Progenitor cell of endocrine pancreas (in vitro differentiated cells): ENCODE measurements around the gene VNN1. TPM values are rescaled to one million over a fixed set of nuclear protein-coding genes. Genes with fewer than 3 reads are reported as not detected.

Experiments used
- DNase-seq: peaks from one replicate; pipeline ENCODE4 v3.0.0; 2021; ENCODE audit warnings: low spot score; ENCODE audit not compliant: unreplicated experiment
- H3K27ac Mint-ChIP-seq: 2 replicates; pipeline ENCODE4 v1.8.0; 2021; ENCODE audit warnings: mild to moderate bottlenecking, moderate library complexity, mixed read lengths
- H3K27me3 Mint-ChIP-seq: 2 replicates; pipeline ENCODE4 v1.8.0; 2021; ENCODE audit warnings: mixed read lengths
- H3K36me3 Mint-ChIP-seq: 2 replicates; pipeline ENCODE4 v1.8.0; 2022; ENCODE audit warnings: mixed read lengths; ENCODE audit not compliant: insufficient read depth
- H3K4me1 Mint-ChIP-seq: 2 replicates; pipeline ENCODE4 v1.8.0; 2021; ENCODE audit warnings: low read depth, mixed read lengths
- H3K4me3 Mint-ChIP-seq: 2 replicates; pipeline ENCODE4 v1.8.0; 2021; ENCODE audit warnings: low read depth, mild to moderate bottlenecking, moderate library complexity, mixed read lengths
- H3K9me3 Mint-ChIP-seq: 2 replicates; pipeline ENCODE4 v1.8.0; 2021; ENCODE audit warnings: low read depth, mixed read lengths
- long read RNA-seq: library from polyadenylated mRNA; unstranded; transcript quantifications from one replicate; pipeline ENCODE4 v2.0.0, GENCODE V29; 2020
- total RNA-seq: library from RNA; stranded (reverse); gene quantifications from 2 replicates; pipeline ENCODE4 v1.2.1, GENCODE V29; 2021
- TF ChIP-seq, protein P1 (sequence below): fragments of 200-600 bp; sonication (generic); IDR thresholded peaks from one replicate; pipeline ENCODE4 v1.5.0; 2021; ENCODE audit warnings: antibody characterized with exemption, mild to moderate bottlenecking; ENCODE audit not compliant: unreplicated experiment

Gene VNN1, protein sequence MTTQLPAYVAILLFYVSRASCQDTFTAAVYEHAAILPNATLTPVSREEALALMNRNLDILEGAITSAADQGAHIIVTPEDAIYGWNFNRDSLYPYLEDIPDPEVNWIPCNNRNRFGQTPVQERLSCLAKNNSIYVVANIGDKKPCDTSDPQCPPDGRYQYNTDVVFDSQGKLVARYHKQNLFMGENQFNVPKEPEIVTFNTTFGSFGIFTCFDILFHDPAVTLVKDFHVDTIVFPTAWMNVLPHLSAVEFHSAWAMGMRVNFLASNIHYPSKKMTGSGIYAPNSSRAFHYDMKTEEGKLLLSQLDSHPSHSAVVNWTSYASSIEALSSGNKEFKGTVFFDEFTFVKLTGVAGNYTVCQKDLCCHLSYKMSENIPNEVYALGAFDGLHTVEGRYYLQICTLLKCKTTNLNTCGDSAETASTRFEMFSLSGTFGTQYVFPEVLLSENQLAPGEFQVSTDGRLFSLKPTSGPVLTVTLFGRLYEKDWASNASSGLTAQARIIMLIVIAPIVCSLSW
- total RNA-seq, result not detected in 2 replicates
- long read RNA-seq, result 0 reads

DNA sequence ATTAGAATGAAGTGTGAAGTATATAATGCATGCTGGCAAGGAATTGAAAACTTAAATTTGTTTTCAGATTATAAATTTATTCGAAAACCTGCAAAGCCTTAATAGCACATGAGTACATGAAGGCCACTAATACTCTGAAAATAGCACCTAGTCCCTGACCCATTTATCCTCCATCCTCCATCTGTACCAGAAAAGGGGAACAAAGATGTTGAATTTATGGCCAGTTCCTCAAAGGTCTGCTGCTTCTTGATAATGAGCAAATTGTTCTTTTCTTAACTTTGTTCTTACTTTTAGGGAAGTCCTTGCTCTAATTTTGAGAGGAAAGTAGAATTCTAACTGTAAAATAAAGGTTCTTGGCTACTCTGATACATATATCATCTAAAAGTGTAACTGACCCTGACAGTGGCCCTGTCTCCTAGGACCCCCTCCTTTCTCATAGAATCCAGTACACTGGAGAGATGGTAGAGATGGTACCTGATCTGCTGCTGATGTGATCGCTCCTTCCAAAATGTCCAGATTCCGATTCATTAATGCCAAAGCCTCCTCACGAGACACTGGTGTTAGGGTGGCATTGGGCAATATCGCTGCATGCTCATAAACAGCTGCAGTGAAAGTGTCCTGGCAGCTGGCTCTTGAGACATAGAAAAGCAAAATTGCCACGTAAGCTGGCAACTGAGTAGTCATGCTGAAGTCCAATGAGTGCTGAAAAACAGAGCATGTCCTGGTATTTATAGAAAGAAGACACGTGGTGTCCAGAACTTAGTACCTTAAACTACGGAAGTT is at the start of gene VNN1:
VNN1 (minus strand) TSS at position 704 of the 783 bp plus-strand sequence; CDS start at position 684, 20 bp downstream.
- TF ChIP-seq, protein P1, sequence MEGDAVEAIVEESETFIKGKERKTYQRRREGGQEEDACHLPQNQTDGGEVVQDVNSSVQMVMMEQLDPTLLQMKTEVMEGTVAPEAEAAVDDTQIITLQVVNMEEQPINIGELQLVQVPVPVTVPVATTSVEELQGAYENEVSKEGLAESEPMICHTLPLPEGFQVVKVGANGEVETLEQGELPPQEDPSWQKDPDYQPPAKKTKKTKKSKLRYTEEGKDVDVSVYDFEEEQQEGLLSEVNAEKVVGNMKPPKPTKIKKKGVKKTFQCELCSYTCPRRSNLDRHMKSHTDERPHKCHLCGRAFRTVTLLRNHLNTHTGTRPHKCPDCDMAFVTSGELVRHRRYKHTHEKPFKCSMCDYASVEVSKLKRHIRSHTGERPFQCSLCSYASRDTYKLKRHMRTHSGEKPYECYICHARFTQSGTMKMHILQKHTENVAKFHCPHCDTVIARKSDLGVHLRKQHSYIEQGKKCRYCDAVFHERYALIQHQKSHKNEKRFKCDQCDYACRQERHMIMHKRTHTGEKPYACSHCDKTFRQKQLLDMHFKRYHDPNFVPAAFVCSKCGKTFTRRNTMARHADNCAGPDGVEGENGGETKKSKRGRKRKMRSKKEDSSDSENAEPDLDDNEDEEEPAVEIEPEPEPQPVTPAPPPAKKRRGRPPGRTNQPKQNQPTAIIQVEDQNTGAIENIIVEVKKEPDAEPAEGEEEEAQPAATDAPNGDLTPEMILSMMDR, result no peak
- Mint-ChIP-seq H3K4me1 (peaks cover 2% of the 10 kb centered on the region), H3K4me3 (no peak within 1 kb of the TSS), H3K9me3 (no peaks in the 10 kb centered on the region), H3K27ac (no peak within 1 kb of the TSS), H3K36me3 (no peaks in the 10 kb centered on the region), H3K27me3 (peaks cover 3% of the 10 kb centered on the region)
- no peak for DNase-seq

DNA sequence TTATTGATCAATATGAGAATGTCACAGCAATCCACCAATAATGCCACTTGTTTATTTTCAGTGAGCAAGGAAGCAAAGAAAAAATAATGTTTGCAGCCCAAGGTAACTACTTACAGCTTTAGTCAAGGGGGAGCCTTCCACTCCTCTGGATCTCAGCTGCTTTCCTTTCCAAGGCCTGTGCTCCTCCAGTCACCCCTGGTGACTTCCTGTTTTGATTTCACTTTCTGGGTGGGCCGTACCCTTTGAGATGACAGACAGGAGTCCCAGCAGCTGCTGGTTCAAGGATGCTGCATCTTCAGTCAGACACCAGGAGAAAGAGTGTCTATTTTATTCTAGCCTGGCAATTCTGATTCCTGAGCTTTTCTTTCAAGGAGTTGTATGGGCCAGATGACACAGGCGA is 49.4 kb upstream of the VNN1 start:
- no peaks in the 10 kb centered on the region for H3K4me1 Mint-ChIP-seq
- H3K9me3 Mint-ChIP-seq, result no peaks in the 10 kb centered on the region
- no peaks in the 10 kb centered on the region for H3K36me3 Mint-ChIP-seq
- no peaks in the 10 kb centered on the region for H3K27me3 Mint-ChIP-seq
- DNase-seq, result no peak
- TF ChIP-seq, protein P1, result no peak
- H3K4me3 Mint-ChIP-seq, result no peak overlapping the region
- no peak overlapping the region for H3K27ac Mint-ChIP-seq

DNA sequence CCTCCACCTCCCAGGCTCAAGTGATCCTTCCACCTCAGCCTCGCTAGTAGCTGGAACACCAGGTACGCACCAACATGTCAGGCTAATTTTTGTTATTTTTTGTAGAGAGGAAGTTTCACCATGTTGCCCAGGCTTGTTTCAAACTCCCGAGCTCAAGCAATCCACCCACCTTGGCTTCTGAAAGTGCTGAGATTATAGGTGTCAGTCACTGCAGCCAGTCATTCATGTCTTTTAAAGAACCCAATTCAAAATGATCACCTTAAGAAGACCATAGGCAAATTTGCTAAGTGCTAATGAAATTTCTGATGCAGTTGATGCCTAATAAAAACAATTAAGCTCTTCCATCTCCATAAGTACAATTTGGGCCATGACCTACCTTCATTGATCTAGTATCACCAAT is 46.4 kb upstream of the VNN1 start:
- no peak overlapping the region for H3K27ac Mint-ChIP-seq
- no peaks in the 10 kb centered on the region for H3K36me3 Mint-ChIP-seq

DNA sequence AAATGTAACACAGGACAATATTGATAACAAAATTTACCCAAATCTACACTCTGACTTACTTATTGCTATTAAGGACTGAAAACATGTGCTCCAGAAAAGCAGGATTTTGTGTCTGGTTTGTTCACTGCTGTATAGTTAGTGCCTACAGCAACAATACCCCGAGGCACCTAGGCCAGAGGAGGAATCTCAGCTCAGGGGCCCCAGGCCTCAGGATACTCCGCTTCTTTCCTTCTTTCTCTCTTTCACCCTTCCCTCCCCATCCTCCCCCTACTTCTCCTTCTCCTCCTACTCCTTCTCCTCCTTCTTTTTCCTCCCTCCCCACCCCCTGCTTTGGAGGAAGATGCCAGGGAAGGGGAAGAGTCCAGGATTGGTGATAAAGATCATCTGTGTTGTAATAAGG is 44.8 kb upstream of the VNN1 start:
- H3K36me3 Mint-ChIP-seq, result no peaks in the 10 kb centered on the region
- H3K27me3 Mint-ChIP-seq, result no peaks in the 10 kb centered on the region
- H3K4me3 Mint-ChIP-seq, result no peak overlapping the region

More for the DNA sequence above, 46.4 kb upstream of the VNN1 start:
- no peak for DNase-seq
- Mint-ChIP-seq H3K27me3 (no peaks in the 10 kb centered on the region), H3K4me3 (no peak overlapping the region), H3K4me1 (no peaks in the 10 kb centered on the region), H3K9me3 (no peaks in the 10 kb centered on the region)
- TF ChIP-seq, protein P1, result no peak

DNA sequence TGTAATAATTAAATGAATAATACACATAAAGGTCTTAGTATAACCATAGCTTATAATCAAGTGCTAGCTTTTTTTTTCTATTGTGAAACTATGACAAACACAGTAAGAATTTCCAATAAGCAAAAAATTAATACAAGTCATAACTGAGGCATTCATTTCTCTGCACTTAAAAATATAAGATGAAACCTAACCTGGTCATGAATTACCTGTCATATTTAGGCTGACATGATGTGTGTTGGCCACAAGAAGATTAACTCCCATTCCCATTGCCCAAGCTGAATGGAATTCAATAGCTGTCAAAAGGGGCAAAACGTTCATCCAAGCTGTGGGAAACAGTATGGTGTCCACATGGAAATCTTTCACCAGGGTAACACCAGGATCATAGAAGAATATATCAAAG is 38.4 kb upstream of the VNN1 start:
- TF ChIP-seq, protein P1, result no peak
- H3K27ac Mint-ChIP-seq, result no peak overlapping the region
- H3K36me3 Mint-ChIP-seq, result no peaks in the 10 kb centered on the region
- no peaks in the 10 kb centered on the region for H3K4me1 Mint-ChIP-seq
- H3K27me3 Mint-ChIP-seq, result no peaks in the 10 kb centered on the region
- no peak overlapping the region for H3K4me3 Mint-ChIP-seq
- no peaks in the 10 kb centered on the region for H3K9me3 Mint-ChIP-seq
- DNase-seq, result no peak

More for the DNA sequence above, 44.8 kb upstream of the VNN1 start:
- TF ChIP-seq, protein P1, result no peak
- Mint-ChIP-seq H3K27ac (no peak overlapping the region), H3K9me3 (no peaks in the 10 kb centered on the region), H3K4me1 (no peaks in the 10 kb centered on the region)
- DNase-seq, result no peak
